H1 (cell line): Measurements from ENCODE around the gene SCGB1C2. TPM values are rescaled to one million over a fixed set of nuclear protein-coding genes. Genes with fewer than 3 reads are reported as not detected.

Experiments used
- CTCF ChIA-PET: fragments of 300-600 bp; sonication (Branson Sonifier 250); formaldehyde crosslinking; loops from one replicate; lab custom pipeline; 2021; ENCODE audit not compliant: partially characterized antibody; lab: Charles Lee
- POLR2A ChIA-PET: fragments of 300-600 bp; sonication (Branson Sonifier 250); formaldehyde crosslinking; loops from one replicate; lab custom pipeline; 2021; ENCODE audit warnings: inconsistent platforms; ENCODE audit not compliant: partially characterized antibody; lab: Charles Lee
- DNase-seq, 2 experiments: peaks; one replicate each; pipeline versions ENCODE4 v3.0.0 to v3.0.0-alpha.2; 2010 to 2022; ENCODE audit warnings: low spot score in 2 of 2, low read depth in 1 of 2, mixed read lengths in 1 of 2
- FAIRE-seq: peaks from 2 replicates; lab custom pipeline; 2011; peaks lifted over from hg19 to GRCh38; lab: Jason Lieb, UNC
- H2AFZ ChIP-seq: 2 replicates; pipeline ENCODE4 v1.8.1; 2012; ENCODE audit warnings: low read length, inconsistent platforms
- H2AK5ac ChIP-seq: 2 replicates; pipeline ENCODE4 v1.6.1; 2013; ENCODE audit warnings: low read depth, low read length
- H2BK120ac ChIP-seq: replicated peaks from 2 replicates; pipeline ENCODE3; 2013; ENCODE audit warnings: low read depth, low read length, inconsistent platforms
- H2BK12ac ChIP-seq: 2 replicates; pipeline ENCODE4 v1.6.1; 2013; ENCODE audit warnings: low read depth, low read length
- H2BK15ac ChIP-seq: 2 replicates; pipeline ENCODE4 v1.6.1; 2013; ENCODE audit warnings: low read length
- H2BK20ac ChIP-seq: 2 replicates; pipeline ENCODE4 v1.6.1; 2013; ENCODE audit warnings: low read length
- H2BK5ac ChIP-seq: 2 replicates; pipeline ENCODE4 v1.6.1; 2013; ENCODE audit warnings: low read depth, low read length
- H3K14ac ChIP-seq: 2 replicates; pipeline ENCODE4 v1.6.1; 2013; ENCODE audit warnings: inconsistent platforms; ENCODE audit not compliant: insufficient read length
- H3K18ac ChIP-seq: 2 replicates; pipeline ENCODE4 v1.6.1; 2013; ENCODE audit warnings: low read length; ENCODE audit errors: extremely low read depth
- H3K23ac ChIP-seq: 2 replicates; pipeline ENCODE4 v1.6.1; 2013; ENCODE audit warnings: inconsistent platforms; ENCODE audit not compliant: insufficient read length
- H3K23me2 ChIP-seq: 2 replicates; pipeline ENCODE4 v1.6.1; 2013; ENCODE audit warnings: low read depth, low read length
- H3K27ac ChIP-seq: 2 replicates; pipeline ENCODE4 v1.6.1; 2011; ENCODE audit warnings: low read depth, low read length, inconsistent platforms
- H3K27me3 ChIP-seq, 4 experiments: replicated peaks in 1 of 4; 1 replicate in 1 of 4; 2 replicates in 3 of 4; pipeline versions ENCODE4 v1.6.1 to v1.8.1; 2011 to 2013; ENCODE audit warnings: low read length in 3 of 4, mild to moderate bottlenecking in 3 of 4, inconsistent platforms in 2 of 4, mixed read lengths in 2 of 4, moderate library complexity in 1 of 4; ENCODE audit not compliant: control insufficient read depth in 3 of 4, insufficient read depth in 3 of 4; ENCODE audit errors: extremely low read depth in 1 of 4
- H3K36me3 ChIP-seq, 4 experiments: 2 replicates each; pipeline versions ENCODE4 v1.6.1 to v1.8.1; 2011 to 2013; ENCODE audit warnings: mild to moderate bottlenecking in 4 of 4, low read length in 3 of 4, moderate library complexity in 2 of 4, control low read depth in 1 of 4, inconsistent platforms in 1 of 4; ENCODE audit not compliant: insufficient read depth in 4 of 4, control insufficient read depth in 2 of 4
- H3K4ac ChIP-seq: replicated peaks from 2 replicates; pipeline ENCODE3; 2013; ENCODE audit warnings: low read length, low read depth, mixed read lengths, inconsistent platforms; ENCODE audit not compliant: insufficient read length
- H3K4me1 ChIP-seq, 4 experiments: replicated peaks in 1 of 4; 1 replicate in 1 of 4; 2 replicates in 3 of 4; pipeline versions ENCODE4 v1.6.1 to v1.8.1; 2011 to 2013; ENCODE audit warnings: low read length in 3 of 4, inconsistent platforms in 2 of 4, mixed read lengths in 1 of 4; ENCODE audit not compliant: insufficient read depth in 4 of 4, control insufficient read depth in 3 of 4
- H3K4me2 ChIP-seq, 2 experiments: 2 replicates each; pipeline versions ENCODE4 v1.6.1 to v1.8.1; 2011 to 2013; ENCODE audit warnings: low read depth in 2 of 2, low read length in 2 of 2, control low read depth in 1 of 2, inconsistent platforms in 1 of 2, mild to moderate bottlenecking in 1 of 2; ENCODE audit not compliant: insufficient read depth in 1 of 2
- H3K4me3 ChIP-seq, 4 experiments: fragments of 200-600, 300-600 bp in 1 of 4; sonication (generic), shearing (Covaris generic), sonication (Bioruptor Twin) in 1 of 4; 2 replicates each; pipeline versions ENCODE4 v1.5.1 to v1.8.1; 2011 to 2016; ENCODE audit warnings: low read length in 4 of 4, low read depth in 3 of 4, control low read depth in 2 of 4, inconsistent platforms in 2 of 4, mild to moderate bottlenecking in 2 of 4, mixed read lengths in 1 of 4, moderate library complexity in 1 of 4; ENCODE audit not compliant: insufficient read depth in 2 of 4; ENCODE audit errors: extremely low read depth in 1 of 4
- H3K56ac ChIP-seq: replicated peaks from 2 replicates; pipeline ENCODE3; 2013; ENCODE audit warnings: low read depth, mild to moderate bottlenecking, mixed read lengths, low read length, inconsistent platforms; ENCODE audit not compliant: insufficient read length
- H3K79me1 ChIP-seq: 2 replicates; pipeline ENCODE4 v1.6.1; 2013; ENCODE audit warnings: low read depth, low read length, control low read depth
- H3K79me2 ChIP-seq, 2 experiments: 2 replicates each; pipeline versions ENCODE4 v1.6.1 to v1.8.1; 2012 to 2013; ENCODE audit warnings: low read length in 2 of 2, mild to moderate bottlenecking in 2 of 2, inconsistent platforms in 1 of 2; ENCODE audit not compliant: insufficient read depth in 2 of 2, control insufficient read depth in 1 of 2
- H3K9ac ChIP-seq, 4 experiments: replicated peaks in 1 of 4; 1 replicate in 1 of 4; 2 replicates in 3 of 4; pipeline versions ENCODE4 v1.6.1 to v1.8.1; 2011 to 2013; ENCODE audit warnings: low read depth in 3 of 4, low read length in 3 of 4, control low read depth in 2 of 4, mild to moderate bottlenecking in 2 of 4, moderate library complexity in 2 of 4, inconsistent platforms in 1 of 4; ENCODE audit errors: extremely low read depth in 1 of 4
- H3K9me3 ChIP-seq, 2 experiments: 2 replicates each; pipeline versions ENCODE4 v1.6.1 to v1.8.1; 2012 to 2013; ENCODE audit warnings: mild to moderate bottlenecking in 2 of 2, moderate library complexity in 2 of 2, control low read depth in 1 of 2, inconsistent platforms in 1 of 2, low read depth in 1 of 2, low read length in 1 of 2, mixed read lengths in 1 of 2; ENCODE audit not compliant: insufficient read depth in 2 of 2
- H4K20me1 ChIP-seq, 2 experiments: replicated peaks in 1 of 2; 2 replicates each; pipeline versions ENCODE3 to v1.8.1; 2011 to 2013; ENCODE audit warnings: inconsistent platforms in 2 of 2, low read length in 2 of 2, mild to moderate bottlenecking in 1 of 2; ENCODE audit not compliant: insufficient read depth in 2 of 2, control insufficient read depth in 1 of 2
- H4K5ac ChIP-seq: 2 replicates; pipeline ENCODE4 v1.6.1; 2013; ENCODE audit warnings: low read length, low read depth, mixed read lengths, inconsistent platforms; ENCODE audit not compliant: insufficient read length
- H4K8ac ChIP-seq: 2 replicates; pipeline ENCODE4 v1.8.0; 2013; ENCODE audit warnings: mild to moderate bottlenecking, moderate library complexity, low read length, inconsistent platforms; ENCODE audit not compliant: insufficient read depth; ENCODE audit errors: extremely low read depth
- H4K91ac ChIP-seq: replicated peaks from 2 replicates; pipeline ENCODE3; 2013; ENCODE audit warnings: low read length, mixed read lengths, inconsistent platforms; ENCODE audit not compliant: insufficient read length
- BCL11A ChIP-seq, 2 experiments: IDR thresholded peaks; one replicate each; pipeline ENCODE4 v1.6.1; 2011; ENCODE audit warnings: low read depth in 2 of 2, low read length in 2 of 2, mild to moderate bottlenecking in 2 of 2
- CBX5 ChIP-seq: fragments of 300-800, 300-1000 bp; sonication (generic); IDR thresholded peaks from 2 replicates; pipeline ENCODE4 v1.7.1; 2016; ENCODE audit warnings: antibody characterized with exemption, low read length, low read depth
- CTBP2 ChIP-seq: IDR thresholded peaks from 2 replicates; pipeline ENCODE4 v1.7.0; 2011; ENCODE audit warnings: borderline replicate concordance, mild to moderate bottlenecking, moderate library complexity, mixed read lengths, low read length; ENCODE audit not compliant: insufficient read depth, insufficient read length
- JUN ChIP-seq: IDR thresholded peaks from 2 replicates; pipeline ENCODE4 v1.6.1; 2011; ENCODE audit warnings: low read depth, mild to moderate bottlenecking, improper control_type of control experiment, low read length
- KDM1A ChIP-seq: fragments of 200-600, 300-600 bp; sonication (generic); IDR thresholded peaks from 2 replicates; pipeline ENCODE4 v1.7.1; 2016; ENCODE audit warnings: mild to moderate bottlenecking, low read length, borderline replicate concordance
- RNF2 ChIP-seq: fragments of 200-900, 300-1000 bp; sonication (generic); IDR thresholded peaks from 2 replicates; pipeline ENCODE4 v1.7.1; 2016; ENCODE audit warnings: borderline replicate concordance, low read depth, mild to moderate bottlenecking, antibody characterized with exemption, low read length; ENCODE audit not compliant: poor library complexity, severe bottlenecking; ENCODE audit errors: missing control alignments
- WGBS, 2 experiments: shearing (Covaris generic) in 1 of 2; methylation state at CpG; one replicate each; pipeline versions ENCODE4 v1.1.6 to v1.1.7; 2013 to 2015; ENCODE audit warnings: low lambda C conversion rate in 2 of 2, mixed read lengths in 2 of 2, inconsistent platforms in 1 of 2, low coverage in 1 of 2, missing lambda C conversion rate in 1 of 2; ENCODE audit not compliant: insufficient replicate concordance in 2 of 2, insufficient coverage in 1 of 2, insufficient read length in 1 of 2; ENCODE audit errors: extremely low coverage in 1 of 2, missing lambda C conversion rate in 1 of 2; 5-methylcytosine and 5-hydroxymethylcytosine counted together
- polyA plus RNA-seq, 7 experiments: library from polyadenylated mRNA; depleted of rRNA in 3 of 7; stranded (reverse) in 5 of 7; unstranded in 2 of 7; fragments of >200 nt in 5 of 7; fragments of 200-250 nt in 2 of 7; gene quantifications; 1 replicate in 5 of 7; 2 replicates in 1 of 7; 4 replicates in 1 of 7; pipeline versions ENCODE4 v1.2.1 to v1.2.3, GENCODE V29; 2011 to 2013; ENCODE audit warnings: missing spikeins in 2 of 7, mixed read lengths in 2 of 7
- total RNA-seq: library from RNA; stranded (reverse); fragmentation: NEBNext Ultra II Directional; extraction: Animal tissue kit (Norgen Biotek cat#: 25700); gene quantifications from 2 replicates; pipeline ENCODE4 v1.2.1, GENCODE V29; 2021
- TF ChIP-seq, protein P1 (sequence below): IDR thresholded peaks from 2 replicates; pipeline ENCODE4 v1.6.1; 2012; ENCODE audit warnings: inconsistent platforms

Gene SCGB1C2
- total and polyA plus RNA-seq, 2 of the 8 experiments (the other 6 are each of a cell fraction or from before 2014, with no cell fraction given), result not detected

DNA sequence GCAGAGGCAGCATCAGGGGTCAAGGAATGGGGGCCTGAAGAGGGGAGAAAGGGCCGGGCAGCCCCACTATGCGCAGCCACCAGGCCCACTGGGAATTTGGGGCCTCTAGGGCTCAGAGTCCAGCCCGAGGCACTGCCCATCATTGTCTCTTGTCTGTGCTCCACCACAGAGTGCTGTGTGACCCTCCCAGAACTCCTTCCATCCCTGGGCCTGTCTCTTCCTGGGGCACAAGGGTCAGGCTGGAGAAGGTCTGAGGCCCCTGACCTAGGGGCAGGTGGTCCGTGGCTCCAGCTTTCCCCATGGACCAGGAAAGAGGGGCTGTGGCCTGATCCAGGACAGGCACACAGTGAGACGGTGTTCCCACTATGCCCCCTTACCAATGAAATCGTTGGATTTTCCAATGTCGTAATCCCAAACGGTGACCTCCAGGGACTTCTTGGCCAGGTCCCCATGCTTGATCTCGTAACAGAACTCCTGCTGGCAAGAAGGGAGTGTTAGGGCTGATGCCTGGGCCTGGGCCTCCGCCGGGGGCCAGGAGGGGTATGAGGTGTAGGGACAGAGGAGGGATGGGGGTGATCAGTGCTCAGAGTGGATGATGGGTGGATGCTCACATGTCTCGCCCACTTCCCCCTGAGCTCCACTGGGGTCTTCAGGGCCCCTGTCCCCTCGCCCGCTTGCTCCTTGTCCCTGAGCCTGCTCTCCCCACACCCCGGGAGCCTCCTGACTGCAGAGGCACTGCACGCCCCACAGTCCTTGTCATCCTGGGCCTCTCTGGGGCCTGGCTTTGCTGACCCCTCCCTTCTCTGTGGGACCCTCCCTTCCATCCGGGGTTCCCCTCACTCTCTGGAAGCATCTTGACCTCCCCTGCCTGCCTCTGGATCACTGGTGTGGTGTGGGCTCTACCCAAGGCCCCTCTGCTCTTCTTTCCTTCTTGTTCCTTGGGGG is 10.7 kb downstream of the SCGB1C2 start:
- H4K8ac ChIP-seq, result no peak overlapping the region
- H3K23me2 ChIP-seq, result no peaks in the 10 kb centered on the region
- no peak overlapping the region for H4K91ac ChIP-seq
- H3K27ac ChIP-seq, result no peak overlapping the region
- CTCF ChIA-PET, result interaction anchor here (1.5 to 3.8 kb wide), 5 partner anchors 10 to 54 kb away, joined by 4 to 20 read pairs (median 5); no protein-coding TSS in a partner anchor
- H3K27me3 ChIP-seq, result peaks cover 1 to 7% (median 5%) of the 10 kb centered on the region in 4 experiments; a peak in 5 of 7 replicates
- no peak overlapping the region for H2BK20ac ChIP-seq
- FAIRE-seq (no peak), DNase-seq (peak in 1 of 2 experiments; percentile 32)
- no peak for TF ChIP-seq JUN
- TF ChIP-seq, protein P1, sequence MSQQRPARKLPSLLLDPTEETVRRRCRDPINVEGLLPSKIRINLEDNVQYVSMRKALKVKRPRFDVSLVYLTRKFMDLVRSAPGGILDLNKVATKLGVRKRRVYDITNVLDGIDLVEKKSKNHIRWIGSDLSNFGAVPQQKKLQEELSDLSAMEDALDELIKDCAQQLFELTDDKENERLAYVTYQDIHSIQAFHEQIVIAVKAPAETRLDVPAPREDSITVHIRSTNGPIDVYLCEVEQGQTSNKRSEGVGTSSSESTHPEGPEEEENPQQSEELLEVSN, result no peak
- TF ChIP-seq BCL11A (IDR thresholded peaks at IDR 0.05; ENCODE audit: low read depth in 2 of 2, low read length in 2 of 2), result no peak
- TF ChIP-seq KDM1A, result no peak
- no peak for TF ChIP-seq CTBP2
- no peak for TF ChIP-seq CBX5
- no peak for TF ChIP-seq RNF2
- no peaks in the 10 kb centered on the region for H3K79me1 ChIP-seq
- H2BK120ac ChIP-seq, result no peak overlapping the region
- no peaks in the 10 kb centered on the region for H3K36me3 ChIP-seq
- H3K23ac ChIP-seq, result no peak overlapping the region
- H3K18ac ChIP-seq, result no peak overlapping the region
- H2AK5ac ChIP-seq, result no peak overlapping the region
- no peaks in the 10 kb centered on the region for H3K79me2 ChIP-seq
- no peak overlapping the region for H3K4me3 ChIP-seq
- no peak overlapping the region for H2BK15ac ChIP-seq
- H4K20me1 ChIP-seq, result no peaks in the 10 kb centered on the region
- H3K56ac ChIP-seq, result no peak overlapping the region
- no peak overlapping the region for H4K5ac ChIP-seq
- H3K4me1 ChIP-seq, result peaks cover 0 to 2% (median 0%) of the 10 kb centered on the region in 4 experiments; a peak in 1 of 7 replicates
- POLR2A ChIA-PET, result no interaction called here
- no peak overlapping the region for H3K4me2 ChIP-seq
- no peak overlapping the region for H3K9ac ChIP-seq
- 86% methylated on average over 15 of the region's 17 CpGs; no CpG with 5 or more reads in 1 of the 2 experiments for WGBS, 2 experiments
- no peak overlapping the region for H2AFZ ChIP-seq
- no peak overlapping the region for H2BK12ac ChIP-seq
- no peaks in the 10 kb centered on the region; a peak in 1 of 4 replicates for H3K9me3 ChIP-seq
- H3K14ac ChIP-seq, result no peak overlapping the region
- no peak overlapping the region for H3K4ac ChIP-seq
- H2BK5ac ChIP-seq, result no peak overlapping the region
